Activated naive CD4-positive, alpha-beta T cell treated with anti-CD3 and anti-CD28 coated beads, Interleukin-2, amount 50 U/mL, for 72 hours (primary cell): ENCODE data around the gene KCTD16. TPM values are rescaled to one million over a fixed set of nuclear protein-coding genes. Genes with fewer than 3 reads are reported as not detected.

Experiments used
- ATAC-seq, 2 donors: fragments of 150-1000 bp; cut with Tn5 transposase; 2 replicates each; pipeline ENCODE4 v1.10.0; 2021; ENCODE audit warnings: mild to moderate bottlenecking in 2 of 2, moderate library complexity in 2 of 2
- DNase-seq, 2 donors: peaks; one replicate each; pipeline ENCODE4 v3.0.0; 2021 to 2022; ENCODE audit warnings: low spot score in 2 of 2
- H3K27ac Mint-ChIP-seq, 2 donors: one replicate each; pipeline ENCODE4 v1.8.0; 2022; ENCODE audit warnings: mild to moderate bottlenecking in 2 of 2, mixed read lengths in 2 of 2
- H3K36me3 Mint-ChIP-seq, 2 donors: one replicate each; pipeline ENCODE4 v1.8.0; 2022; ENCODE audit warnings: mixed read lengths in 2 of 2
- H3K9me3 Mint-ChIP-seq, 2 donors: one replicate each; pipeline ENCODE4 v1.8.0; 2022; ENCODE audit warnings: mixed read lengths in 2 of 2
- total RNA-seq, 2 donors: library from RNA; stranded (reverse); gene quantifications; one replicate each; pipeline ENCODE4 v1.2.3, GENCODE V29; 2022

The KCTD16 gene
- total RNA-seq, 2 donors from 2014 or later = 0.23 to 1.4 TPM

- ATAC-seq = no peak
- no peaks in the 10 kb centered on the region for H3K9me3 Mint-ChIP-seq
- H3K36me3 Mint-ChIP-seq = no peaks in the 10 kb centered on the region
- no peak for DNase-seq
- no peak overlapping the region for H3K27ac Mint-ChIP-seq
Observed at GRCh38 chr5:144329681-144330080, 159.0 kb downstream of the KCTD16 start.

- H3K9me3 Mint-ChIP-seq = no peaks in the 10 kb centered on the region
- H3K27ac Mint-ChIP-seq = no peak overlapping the region
- no peaks in the 10 kb centered on the region for H3K36me3 Mint-ChIP-seq
- no peak for DNase-seq
- no peak for ATAC-seq
Observed at GRCh38 chr5:144331361-144331760, 160.7 kb downstream of the KCTD16 start.

GRCh38 chr5:144332265-144332664 is 161.6 kb downstream of the KCTD16 start:
- Mint-ChIP-seq H3K9me3 (no peaks in the 10 kb centered on the region), H3K36me3 (no peaks in the 10 kb centered on the region), H3K27ac (no peak overlapping the region)
- ATAC-seq (no peak), DNase-seq (no peak)

GRCh38 chr5:144333336-144333920 is 162.8 kb downstream of the KCTD16 start:
- DNase-seq (no peak), ATAC-seq (no peak)
- H3K9me3 Mint-ChIP-seq = no peaks in the 10 kb centered on the region
- no peak overlapping the region for H3K27ac Mint-ChIP-seq
- no peaks in the 10 kb centered on the region for H3K36me3 Mint-ChIP-seq

GRCh38 chr5:144335561-144335960 is 164.9 kb downstream of the KCTD16 start:
- ATAC-seq (no peak), DNase-seq (no peak)
- H3K36me3 Mint-ChIP-seq = no peaks in the 10 kb centered on the region
- no peak overlapping the region for H3K27ac Mint-ChIP-seq
- peaks cover 3 to 9% of the 10 kb centered on the region in 2 donors for H3K9me3 Mint-ChIP-seq

GRCh38 chr5:144336191-144336961 is 165.7 kb downstream of the KCTD16 start:
- Mint-ChIP-seq H3K9me3 (peaks cover 3 to 9% of the 10 kb centered on the region in 2 donors), H3K36me3 (no peaks in the 10 kb centered on the region), H3K27ac (no peak overlapping the region)
- ATAC-seq = no peak
- DNase-seq = no peak

GRCh38 chr5:144352330-144352729 is 181.7 kb downstream of the KCTD16 start:
- Mint-ChIP-seq H3K36me3 (no peaks in the 10 kb centered on the region), H3K9me3 (peaks cover 0 to 4% of the 10 kb centered on the region in 2 donors), H3K27ac (no peak overlapping the region)
- DNase-seq (no peak), ATAC-seq (no peak)

GRCh38 chr5:144352732-144353317 is 182.2 kb downstream of the KCTD16 start:
- Mint-ChIP-seq H3K9me3 (peaks cover 0 to 4% of the 10 kb centered on the region in 2 donors), H3K27ac (no peak overlapping the region), H3K36me3 (no peaks in the 10 kb centered on the region)
- no peak for ATAC-seq
- DNase-seq = no peak

GRCh38 chr5:144356489-144356888 is 185.8 kb downstream of the KCTD16 start:
- H3K27ac Mint-ChIP-seq = no peak overlapping the region
- H3K36me3 Mint-ChIP-seq = no peaks in the 10 kb centered on the region
- DNase-seq (no peak), ATAC-seq (no peak)
- H3K9me3 Mint-ChIP-seq = no peaks in the 10 kb centered on the region

GRCh38 chr5:144361406-144361805 is 190.7 kb downstream of the KCTD16 start:
- Mint-ChIP-seq H3K27ac (no peak overlapping the region), H3K36me3 (no peaks in the 10 kb centered on the region), H3K9me3 (no peaks in the 10 kb centered on the region)
- DNase-seq = no peak
- no peak for ATAC-seq

GRCh38 chr5:144365885-144366284 is 195.2 kb downstream of the KCTD16 start:
- Mint-ChIP-seq H3K36me3 (no peaks in the 10 kb centered on the region), H3K27ac (no peak overlapping the region), H3K9me3 (no peaks in the 10 kb centered on the region)
- no peak for ATAC-seq
- no peak for DNase-seq

- DNase-seq (no peak), ATAC-seq (no peak)
- no peaks in the 10 kb centered on the region for H3K9me3 Mint-ChIP-seq
- H3K27ac Mint-ChIP-seq = no peak overlapping the region
- H3K36me3 Mint-ChIP-seq = no peaks in the 10 kb centered on the region
Observed at GRCh38 chr5:144367991-144368390, 197.3 kb downstream of the KCTD16 start.

- Mint-ChIP-seq H3K9me3 (no peaks in the 10 kb centered on the region), H3K36me3 (no peaks in the 10 kb centered on the region), H3K27ac (no peak overlapping the region)
- no peak for DNase-seq
- no peak for ATAC-seq
Observed at GRCh38 chr5:144368556-144368955, 197.9 kb downstream of the KCTD16 start.

- no peak for ATAC-seq
- no peaks in the 10 kb centered on the region for H3K36me3 Mint-ChIP-seq
- H3K27ac Mint-ChIP-seq = no peak overlapping the region
- no peaks in the 10 kb centered on the region for H3K9me3 Mint-ChIP-seq
- DNase-seq = no peak
Observed at GRCh38 chr5:144369006-144369405, 198.3 kb downstream of the KCTD16 start.

GRCh38 chr5:144370273-144370672 is 199.6 kb downstream of the KCTD16 start:
- Mint-ChIP-seq H3K27ac (no peak overlapping the region), H3K36me3 (no peaks in the 10 kb centered on the region)
- no peak for ATAC-seq

GRCh38 chr5:144374637-144375036 is 204.0 kb downstream of the KCTD16 start:
- ATAC-seq = no peak
- no peak for DNase-seq
- peaks cover 0 to 4% of the 10 kb centered on the region in 2 donors for H3K9me3 Mint-ChIP-seq
- no peak overlapping the region for H3K27ac Mint-ChIP-seq
- no peaks in the 10 kb centered on the region for H3K36me3 Mint-ChIP-seq

More at GRCh38 chr5:144370273-144370672, 199.6 kb downstream of the KCTD16 start:
- DNase-seq = no peak
- no peaks in the 10 kb centered on the region for H3K9me3 Mint-ChIP-seq

- Mint-ChIP-seq H3K9me3 (peaks cover 19 to 20% of the 10 kb centered on the region in 2 donors), H3K27ac (no peak overlapping the region), H3K36me3 (peaks cover 0 to 7% of the 10 kb centered on the region in 2 donors)
- DNase-seq (no peak), ATAC-seq (no peak)
Observed at GRCh38 chr5:144377207-144377606, 206.5 kb downstream of the KCTD16 start.

GRCh38 chr5:144378681-144379080 is 208.0 kb downstream of the KCTD16 start:
- DNase-seq (no peak), ATAC-seq (no peak)
- H3K9me3 Mint-ChIP-seq = peaks cover 20 to 23% of the 10 kb centered on the region in 2 donors
- no peak overlapping the region for H3K27ac Mint-ChIP-seq
- H3K36me3 Mint-ChIP-seq = peaks cover 0 to 7% of the 10 kb centered on the region in 2 donors
